GM18498 (cell line): Measurements from ENCODE around the gene UBE2L6.

Experiments used
- ATAC-seq: cut with Tn5 transposase; IDR thresholded peaks from one replicate; pipeline ENCODE4 v1.9.1; 2021; ENCODE audit warnings: mild to moderate bottlenecking, moderate library complexity; ENCODE audit not compliant: unreplicated experiment

The UBE2L6 gene

DNA sequence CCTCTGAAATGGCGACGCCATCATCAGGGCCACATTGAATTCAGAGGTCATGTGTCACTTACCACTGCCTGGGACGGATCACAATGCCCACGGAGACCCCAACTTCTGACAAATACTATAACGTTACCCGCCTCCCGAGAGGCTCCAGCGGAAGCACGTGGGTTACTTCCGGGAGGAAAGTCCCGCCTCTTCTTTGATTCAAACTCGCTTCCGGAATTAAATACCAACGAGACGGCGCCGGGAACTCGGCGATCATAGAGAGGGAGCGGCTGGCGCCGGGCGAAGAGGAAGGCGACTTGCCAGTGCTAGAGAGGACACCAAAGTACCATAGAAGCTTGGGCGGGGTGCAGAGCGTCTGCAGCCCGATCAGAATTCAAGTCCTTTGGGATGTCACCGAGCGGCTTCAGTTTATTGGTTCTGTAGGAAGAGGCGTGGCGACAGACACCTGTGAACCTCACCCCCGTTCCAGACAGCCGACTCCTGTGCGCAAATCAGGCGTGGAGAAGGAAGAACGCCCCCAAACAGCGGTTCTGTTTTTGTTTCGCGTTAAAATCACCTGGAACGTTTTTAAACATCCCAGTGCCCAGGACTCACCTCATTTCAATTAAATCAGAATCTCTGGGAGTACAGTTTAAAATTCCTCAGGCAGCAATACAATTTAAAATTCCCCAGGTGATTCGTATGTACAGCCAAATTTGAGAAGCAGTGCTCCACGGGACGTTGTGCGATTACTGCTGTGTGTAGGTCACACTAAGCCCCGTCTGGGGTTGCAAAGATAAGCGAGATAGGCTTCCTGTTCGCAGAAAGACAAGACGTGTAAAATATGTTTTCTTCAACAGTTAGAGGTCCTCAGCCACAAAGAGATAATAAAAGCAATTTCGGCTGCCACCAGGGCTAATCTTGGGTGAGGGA is 36.6 kb downstream of the UBE2L6 start, which contains the start of gene TIMM10:
Gene TIMM10, minus strand, starts transcription at position 159 of the 912 bp plus-strand sequence. CDS start 565 bp downstream, outside the sequence.
- peak; percentile 97 for ATAC-seq

DNA sequence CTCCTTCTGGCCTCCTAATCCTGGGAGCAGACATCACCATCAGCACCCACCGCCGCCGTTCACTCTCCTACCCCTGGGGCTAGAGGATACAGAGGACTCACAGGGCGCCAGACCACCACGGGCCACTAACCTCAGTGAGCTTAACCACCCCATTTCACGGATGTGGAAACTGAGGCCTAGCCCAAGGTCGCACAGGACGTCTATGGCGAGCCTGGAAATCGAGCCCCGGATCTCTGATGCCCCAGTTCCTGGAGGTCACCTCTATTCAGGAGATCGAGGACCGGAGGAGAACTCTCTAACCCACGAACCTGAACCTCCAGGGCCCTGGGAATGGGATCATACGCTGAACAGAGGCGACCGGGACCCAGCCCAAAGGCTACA is 37.3 kb downstream of the UBE2L6 start:
- ATAC-seq = peak; percentile 25

DNA sequence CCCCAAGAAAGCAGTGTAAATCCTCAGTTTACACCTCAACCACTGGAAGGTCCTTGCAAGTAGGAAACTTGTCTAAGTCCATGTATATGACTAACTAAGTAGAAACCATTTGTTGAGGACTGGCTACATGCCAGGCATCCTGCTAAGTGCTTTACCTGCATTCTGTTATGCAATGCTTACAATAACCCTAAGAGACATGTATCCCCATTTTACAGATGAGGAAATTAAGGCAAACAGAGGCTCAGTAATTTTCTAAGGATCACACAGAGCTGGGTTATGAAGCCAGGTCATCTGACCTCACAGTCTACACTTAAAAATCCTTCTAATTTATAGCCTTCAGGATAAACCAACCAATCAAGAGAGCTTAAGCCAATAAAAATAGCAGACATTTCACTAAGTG is 38.5 kb downstream of the UBE2L6 start:
- no peak for ATAC-seq

DNA sequence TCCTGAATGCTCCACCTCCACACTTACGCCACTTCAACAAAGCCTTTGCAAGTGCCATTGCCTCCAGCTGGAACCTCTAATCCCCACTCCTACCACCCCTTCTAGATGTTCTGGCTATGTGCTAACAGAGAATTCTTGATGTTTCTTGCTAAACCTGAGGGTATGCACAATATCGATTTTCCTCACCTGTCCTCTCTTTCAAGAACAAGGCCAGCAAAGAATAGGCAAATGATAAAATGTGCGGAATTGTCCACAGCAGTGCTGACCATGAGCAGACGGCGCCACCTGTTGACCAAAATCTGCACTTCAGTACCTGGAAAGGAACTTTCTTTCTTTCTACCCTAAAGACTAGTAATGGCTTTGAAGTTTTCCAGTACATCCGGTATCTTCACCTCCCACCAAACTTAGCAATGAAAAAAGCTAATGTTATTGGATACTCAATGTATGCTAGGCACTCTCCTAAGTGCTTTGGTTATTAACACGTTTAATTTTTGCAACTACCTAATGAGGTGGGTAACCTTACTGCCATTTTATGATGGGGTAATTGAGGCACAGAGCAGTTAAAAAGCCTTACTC is 40.3 kb downstream of the UBE2L6 start:
- no peak for ATAC-seq

DNA sequence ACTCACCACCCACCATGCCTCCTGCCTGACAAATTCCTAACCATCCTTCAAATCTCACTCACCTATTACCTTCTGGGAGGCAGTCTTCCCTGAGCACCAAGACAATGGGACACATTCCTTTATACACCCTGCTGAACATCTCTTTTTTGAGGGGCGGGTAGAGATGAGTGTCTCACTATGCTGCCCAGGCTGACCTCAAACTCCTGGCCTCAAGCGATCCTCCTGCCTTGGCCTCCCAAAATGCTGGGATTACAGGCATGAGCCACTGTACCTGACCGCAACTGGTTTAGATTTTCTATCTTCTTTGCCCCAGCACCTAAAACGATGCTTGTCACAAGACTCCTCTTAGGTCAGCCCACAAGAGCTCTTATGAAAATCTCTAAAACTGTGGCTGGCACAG is 44.1 kb downstream of the UBE2L6 start:
- no peak for ATAC-seq

DNA sequence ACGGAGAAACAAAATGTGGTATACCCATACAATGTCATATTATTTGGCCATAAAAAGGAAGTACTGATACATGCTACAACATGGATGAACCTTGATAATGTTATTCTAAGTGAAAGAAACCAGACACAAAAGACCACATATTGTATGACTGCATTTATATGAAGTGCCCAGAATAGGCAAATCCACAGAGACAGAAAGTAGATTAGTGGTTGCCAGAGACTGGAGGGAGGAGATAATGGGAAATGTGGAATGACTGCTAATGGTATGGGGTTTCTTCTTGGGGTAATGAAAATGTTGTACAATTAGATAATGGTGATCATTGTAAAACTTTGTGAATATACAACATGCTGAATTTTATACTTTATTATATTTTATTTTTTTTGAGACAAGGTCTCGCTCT is 46.4 kb downstream of the UBE2L6 start:
- ATAC-seq = no peak

DNA sequence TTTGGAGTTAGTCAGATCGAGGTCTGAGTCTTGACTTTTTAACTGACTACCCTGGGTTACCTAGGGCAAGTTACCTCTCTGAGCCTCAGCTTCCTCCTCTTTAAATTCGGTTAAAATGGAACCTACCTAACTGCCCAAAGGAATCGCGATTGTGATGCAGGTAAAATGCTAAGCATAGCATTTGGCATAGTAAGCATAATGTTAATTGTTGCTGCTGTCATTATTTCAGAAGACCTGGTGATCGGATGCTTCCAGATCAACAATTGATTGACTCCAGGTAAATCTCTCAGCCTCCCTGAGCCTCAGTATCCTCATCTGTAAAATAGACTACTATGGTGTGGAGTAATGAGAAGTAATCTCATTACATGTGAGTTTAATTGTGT is 51.4 kb downstream of the UBE2L6 start:
- ATAC-seq = no peak

DNA sequence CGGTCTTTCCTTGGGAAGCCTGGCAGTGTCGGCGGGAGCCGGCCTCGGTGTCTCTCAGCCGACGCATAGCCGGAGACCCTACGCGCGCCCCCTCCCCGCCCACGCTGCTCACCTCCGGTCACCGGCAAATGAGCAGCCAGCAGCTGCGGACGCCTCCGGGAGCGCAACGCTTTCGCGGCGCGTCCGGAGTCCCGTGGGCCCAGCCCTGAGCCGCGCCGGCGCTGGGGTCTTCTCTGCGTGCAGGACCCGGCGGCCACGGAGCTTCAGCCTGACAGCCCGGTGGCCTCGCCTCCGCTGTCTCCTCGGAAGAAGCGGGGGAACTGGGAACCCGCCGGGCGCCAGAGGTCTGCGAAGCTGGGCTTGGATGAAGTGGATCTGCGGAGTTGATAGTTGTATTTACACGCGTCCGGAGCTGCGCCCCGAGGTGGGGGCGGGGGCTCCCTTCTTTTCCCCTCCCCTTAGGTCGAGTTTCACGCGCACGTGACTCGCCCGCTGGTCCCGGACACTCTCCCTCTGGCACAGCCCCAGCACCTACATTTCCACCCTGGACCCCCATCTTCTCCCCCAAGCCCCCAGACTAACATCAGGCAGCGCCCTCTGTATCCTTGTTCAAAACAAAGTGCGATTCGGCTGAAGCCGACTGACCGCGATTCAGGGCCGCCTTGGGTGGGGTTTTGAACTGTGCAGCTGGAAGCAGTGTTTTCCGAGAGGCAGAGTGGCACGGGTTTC is 52.0 kb downstream of the UBE2L6 start, which contains the start of gene SLC43A1:
Gene SLC43A1, minus strand, starts transcription at position 371 of the 729 bp plus-strand sequence. CDS start 1,591 bp downstream, outside the sequence.
- peak; percentile 50 for ATAC-seq

DNA sequence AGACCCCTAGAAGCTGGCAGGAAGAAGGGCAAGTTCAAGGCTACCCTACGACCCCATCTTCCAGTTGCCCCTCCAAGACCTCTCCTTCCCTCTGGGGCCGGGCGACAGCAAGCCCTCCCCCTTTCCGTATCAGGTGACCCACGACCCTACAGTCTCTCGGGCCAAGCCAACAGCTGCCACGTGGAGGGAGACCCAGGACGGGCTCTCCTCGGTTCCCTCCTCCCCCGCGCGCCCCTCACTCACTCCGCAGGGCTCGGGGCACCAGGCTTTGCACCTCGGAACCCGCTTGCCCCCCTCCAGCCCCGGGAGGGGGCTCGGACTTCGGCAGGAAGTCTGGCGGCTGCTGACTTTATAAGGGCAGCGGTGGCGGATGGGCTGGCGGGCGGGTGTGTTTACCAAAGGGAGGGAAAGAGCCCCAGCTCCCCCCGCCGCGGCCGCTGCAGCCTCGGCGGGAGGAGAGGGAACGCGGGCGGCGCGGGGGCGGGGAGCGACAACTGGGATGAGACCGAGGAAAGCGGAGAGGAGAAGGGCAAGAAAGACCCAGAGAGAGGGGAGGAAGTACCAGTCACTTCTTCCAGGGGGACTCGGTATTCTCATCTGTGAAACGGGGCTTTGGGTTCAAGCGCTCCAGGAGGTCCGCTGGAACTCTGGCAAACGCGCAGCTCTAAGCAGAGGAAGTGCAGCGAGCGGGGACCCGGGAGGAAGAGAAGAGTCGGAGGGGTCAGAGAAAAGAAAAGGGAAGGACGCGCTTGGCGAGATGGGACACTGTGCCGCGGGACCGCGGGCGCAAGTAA is 52.7 kb downstream of the UBE2L6 start:
- ATAC-seq = peak; percentile 57

DNA sequence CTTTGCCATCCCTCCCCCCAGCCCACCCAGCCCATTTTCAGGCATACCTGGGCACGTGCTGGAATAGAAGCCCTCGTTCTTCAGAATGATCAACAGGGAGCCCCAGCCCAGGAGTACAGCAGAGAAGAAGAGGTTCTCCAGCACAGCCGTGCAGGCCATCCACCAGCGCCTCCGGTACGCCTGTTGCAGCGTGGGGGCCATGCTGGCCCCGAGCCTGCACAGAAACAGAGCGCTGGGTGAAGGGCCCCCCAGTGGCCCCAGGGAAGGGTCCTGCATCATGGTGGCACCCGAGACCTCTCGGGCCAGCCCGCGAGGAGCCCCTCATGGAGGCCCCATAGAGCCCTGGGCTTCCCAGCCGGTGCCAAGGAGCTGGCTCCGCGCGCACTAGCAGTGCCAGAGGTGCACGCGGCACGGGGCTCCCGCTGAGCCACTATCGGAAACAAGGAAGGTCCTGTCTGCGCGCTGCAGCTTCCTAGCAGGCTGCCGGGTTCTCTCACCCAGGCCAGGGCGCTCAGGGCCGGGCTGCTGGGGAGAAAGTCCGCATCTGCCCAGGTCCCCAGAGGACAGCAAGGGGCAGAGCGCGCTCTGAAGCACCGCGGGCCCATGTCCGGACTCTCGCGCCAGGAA is 53.4 kb downstream of the UBE2L6 start:
- peak; percentile 35 for ATAC-seq

DNA sequence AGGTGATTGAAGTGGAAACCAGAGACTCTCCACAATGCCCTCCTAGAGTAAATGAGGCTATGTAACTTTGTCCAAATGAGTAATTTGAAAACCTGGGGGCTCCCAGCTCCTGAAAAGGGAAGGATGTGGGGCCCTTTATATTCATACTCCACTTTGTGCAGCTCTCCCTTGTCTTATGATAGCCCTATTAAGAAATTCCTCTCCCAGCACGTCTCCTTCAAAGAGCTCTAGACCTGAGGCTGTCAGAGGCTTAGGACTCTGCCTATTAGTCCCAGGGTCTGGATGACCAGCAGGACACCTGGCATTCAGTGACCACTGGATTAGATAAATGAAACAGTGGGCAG is 54.0 kb downstream of the UBE2L6 start:
- ATAC-seq = no peak

DNA sequence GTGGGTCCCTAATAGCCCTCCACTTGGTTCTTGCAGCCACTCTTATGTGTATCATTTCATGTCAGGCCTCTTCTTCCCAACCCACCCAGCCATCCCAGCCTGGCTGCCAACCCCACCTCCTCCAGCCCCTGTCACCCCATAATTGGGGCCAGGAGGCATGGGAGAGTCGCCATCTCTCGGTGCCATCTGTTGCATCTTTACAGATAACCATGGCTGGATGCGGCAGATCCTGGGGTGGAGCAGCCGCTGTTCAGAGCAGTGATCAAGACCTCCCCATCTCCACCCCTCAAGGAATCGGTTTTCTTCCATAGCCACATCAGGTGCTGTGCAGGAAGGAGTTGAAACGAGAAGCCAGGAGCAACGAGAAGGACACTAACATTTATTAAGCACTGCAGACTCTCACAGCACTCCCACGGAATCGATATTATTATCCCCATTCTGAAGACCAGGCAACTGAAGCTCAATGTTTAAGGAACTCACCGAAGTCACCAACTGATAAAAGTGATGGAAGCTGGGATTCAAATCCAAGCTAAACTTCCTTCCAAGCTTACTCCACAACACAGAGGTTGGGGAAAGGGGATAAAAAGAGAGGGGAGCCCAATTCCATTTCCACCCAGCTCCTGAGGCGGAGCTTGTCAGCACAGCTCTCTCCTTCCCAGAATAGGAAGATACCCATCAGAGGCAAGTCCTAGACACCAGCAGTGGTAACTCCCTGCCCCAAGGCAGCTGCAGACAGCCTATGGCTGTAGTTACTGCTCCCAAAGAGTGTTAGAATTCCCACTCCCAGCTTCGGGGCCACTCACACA is 54.6 kb downstream of the UBE2L6 start:
- no peak for ATAC-seq

DNA sequence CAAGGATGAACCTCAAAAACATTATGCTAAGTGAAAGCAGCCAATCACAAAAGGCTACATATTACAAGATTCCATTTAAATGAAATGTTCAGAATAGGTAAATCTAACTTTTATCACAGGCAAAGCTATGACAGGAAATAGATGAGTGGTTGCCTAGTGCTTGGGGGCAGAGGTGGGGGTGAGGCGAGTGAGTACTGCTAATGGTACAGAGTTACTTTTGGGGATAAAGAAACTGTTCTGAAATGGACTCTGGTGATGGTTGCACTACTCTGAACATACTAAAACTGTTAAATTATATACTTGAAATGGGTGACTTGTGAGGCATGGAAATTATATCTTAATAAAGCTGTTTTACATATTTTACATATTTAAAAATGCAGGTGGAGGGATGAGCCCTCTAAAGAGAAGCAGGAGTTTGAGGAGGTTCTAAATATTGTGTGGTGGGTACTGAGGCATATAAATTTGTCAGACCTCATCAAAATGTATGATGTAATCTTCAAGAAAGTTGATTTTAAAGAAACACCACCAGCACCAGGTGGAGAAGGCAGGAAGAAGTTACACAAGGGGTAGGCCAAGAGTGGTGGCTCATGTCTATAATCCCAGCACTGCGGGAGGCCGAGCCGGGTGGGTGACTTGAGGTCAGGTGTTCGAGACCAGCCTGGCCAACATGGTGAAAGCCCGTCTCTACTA is 55.6 kb downstream of the UBE2L6 start:
- ATAC-seq = no peak

DNA sequence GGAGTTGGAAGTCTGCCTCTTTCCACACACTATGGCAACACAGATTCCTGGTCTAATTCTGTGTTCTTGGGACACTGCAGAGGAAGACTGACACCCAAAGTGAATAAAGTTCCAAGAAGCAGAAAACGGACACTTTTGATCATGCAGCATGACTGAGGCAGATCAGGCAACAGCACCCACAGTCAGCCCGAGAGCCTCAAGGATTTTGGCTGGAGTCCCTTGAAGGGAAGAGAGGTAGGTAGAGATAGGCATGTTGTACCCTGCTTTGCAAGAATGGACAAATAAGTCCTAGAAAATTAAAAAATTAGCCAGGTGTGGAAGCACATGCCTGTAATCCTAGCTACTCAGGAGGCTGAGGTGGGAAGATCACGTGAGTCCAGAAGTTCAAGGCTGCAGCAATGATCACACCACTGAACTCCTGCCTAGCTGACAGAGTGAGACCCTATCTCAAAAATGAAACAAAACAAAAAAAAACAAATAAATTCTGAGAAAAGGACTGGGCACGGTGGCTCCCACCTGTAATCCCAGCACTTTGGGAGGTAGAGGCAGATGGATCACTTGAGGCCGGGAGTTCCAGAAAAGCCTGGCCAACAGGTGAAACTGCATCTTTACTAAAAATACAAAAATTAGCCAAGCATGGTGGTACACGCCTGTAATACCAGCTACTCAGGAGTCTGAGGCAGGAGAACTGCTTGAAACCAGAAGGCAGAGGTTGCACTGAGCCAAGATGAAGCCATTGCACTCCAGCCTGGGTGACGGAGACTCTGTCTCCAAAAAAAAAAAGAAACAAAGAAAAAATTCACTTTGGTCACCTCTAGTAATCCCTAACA is 58.9 kb downstream of the UBE2L6 start:
- ATAC-seq = no peak

DNA sequence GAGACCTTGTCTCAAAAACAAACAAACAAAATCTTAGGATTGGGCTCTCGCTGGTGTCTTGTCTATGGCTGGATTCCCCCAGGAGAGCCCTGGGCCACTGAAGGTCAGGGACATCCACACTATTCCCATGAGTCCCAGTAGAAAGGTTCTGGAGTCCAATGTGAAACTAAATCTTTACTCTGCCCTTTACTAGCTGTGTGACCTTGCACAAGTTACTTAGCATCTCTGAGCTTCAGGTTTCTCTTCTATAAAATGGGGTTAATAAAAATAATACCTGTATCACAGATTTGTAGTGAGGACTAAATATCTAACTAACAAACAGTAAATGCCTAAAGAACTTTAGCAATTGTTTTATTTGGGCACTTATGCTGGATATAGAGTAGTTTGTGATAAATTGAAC is 61.0 kb downstream of the UBE2L6 start:
- no peak for ATAC-seq

DNA sequence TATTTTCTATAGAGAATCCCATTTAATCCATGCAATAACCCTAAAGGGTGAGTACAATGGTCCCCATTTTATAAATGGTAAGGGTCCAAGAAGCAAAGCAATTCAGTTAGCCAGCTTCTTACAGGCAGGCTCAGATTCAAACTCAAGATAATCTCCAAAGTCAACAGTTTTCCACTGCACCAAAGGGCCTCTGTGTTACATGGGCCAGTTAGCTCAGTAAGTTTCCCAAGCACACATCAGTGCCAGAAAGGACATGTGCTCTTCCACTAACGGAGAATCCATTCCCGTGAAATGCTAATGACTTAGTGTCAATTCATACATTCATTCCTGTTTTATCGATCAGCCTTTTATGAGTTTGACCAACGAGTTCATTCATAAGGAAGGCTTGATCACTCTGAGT is 63.0 kb downstream of the UBE2L6 start:
- no peak for ATAC-seq

DNA sequence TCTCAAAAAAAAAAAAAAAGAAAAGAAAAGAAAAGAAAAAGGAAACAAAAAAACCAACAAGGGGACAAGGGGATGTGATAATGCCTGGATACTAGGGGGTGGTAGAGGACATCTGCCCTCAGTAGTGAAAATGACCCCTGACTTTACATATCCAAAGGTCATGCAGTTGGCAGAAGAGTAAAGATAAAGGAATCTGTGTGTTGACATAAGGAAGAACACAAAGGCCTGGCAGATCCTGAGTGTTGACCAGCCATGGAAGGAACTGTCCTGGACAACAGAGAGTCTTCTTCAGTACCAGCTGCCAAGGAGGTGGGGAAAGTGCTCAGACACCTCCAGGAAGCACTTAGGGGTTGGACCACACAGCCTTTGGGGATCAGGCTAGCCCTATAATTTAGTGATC is 64.6 kb downstream of the UBE2L6 start:
- ATAC-seq = no peak

DNA sequence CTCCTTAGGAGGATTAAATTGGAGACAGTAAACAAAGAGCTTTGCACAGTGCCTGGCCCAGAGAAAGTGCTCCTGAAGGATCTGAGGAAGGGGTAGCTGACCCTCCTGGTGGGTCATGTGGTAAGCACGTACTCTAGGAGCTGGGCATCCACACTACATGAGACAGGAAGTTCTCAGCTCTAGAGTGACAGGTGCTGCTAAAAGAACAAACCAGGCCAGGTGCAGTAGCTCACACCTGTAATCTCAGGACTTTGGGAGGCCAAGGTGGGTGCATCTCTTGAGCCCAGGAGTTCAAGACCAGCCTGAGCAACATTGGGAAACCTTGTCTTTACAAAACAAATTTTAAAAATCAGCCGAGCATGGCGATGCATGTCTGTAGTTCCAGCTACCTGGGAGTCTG is 65.1 kb downstream of the UBE2L6 start:
- no peak for ATAC-seq
